Progenitor cell of endocrine pancreas (in vitro differentiated cells): ENCODE measurements around the gene MT4. TPM values are rescaled to one million over a fixed set of nuclear protein-coding genes. Genes with fewer than 3 reads are reported as not detected.

ENCODE experiments used
- DNase-seq: peaks from one replicate; pipeline ENCODE4 v3.0.0; 2021; ENCODE audit warnings: low spot score; ENCODE audit not compliant: unreplicated experiment
- H3K27ac Mint-ChIP-seq: 2 replicates; pipeline ENCODE4 v1.8.0; 2021; ENCODE audit warnings: mild to moderate bottlenecking, moderate library complexity, mixed read lengths
- H3K27me3 Mint-ChIP-seq: 2 replicates; pipeline ENCODE4 v1.8.0; 2021; ENCODE audit warnings: mixed read lengths
- H3K36me3 Mint-ChIP-seq: 2 replicates; pipeline ENCODE4 v1.8.0; 2022; ENCODE audit warnings: mixed read lengths; ENCODE audit not compliant: insufficient read depth
- H3K4me1 Mint-ChIP-seq: 2 replicates; pipeline ENCODE4 v1.8.0; 2021; ENCODE audit warnings: low read depth, mixed read lengths
- H3K4me3 Mint-ChIP-seq: 2 replicates; pipeline ENCODE4 v1.8.0; 2021; ENCODE audit warnings: low read depth, mild to moderate bottlenecking, moderate library complexity, mixed read lengths
- H3K9me3 Mint-ChIP-seq: 2 replicates; pipeline ENCODE4 v1.8.0; 2021; ENCODE audit warnings: low read depth, mixed read lengths
- CTCF ChIP-seq: fragments of 200-600 bp; sonication (generic); IDR thresholded peaks from one replicate; pipeline ENCODE4 v1.5.0; 2021; ENCODE audit warnings: antibody characterized with exemption, mild to moderate bottlenecking; ENCODE audit not compliant: unreplicated experiment
- total RNA-seq: library from RNA; stranded (reverse); gene quantifications from 2 replicates; pipeline ENCODE4 v1.2.1, GENCODE V29; 2021

The MT4 gene
- total RNA-seq, 1 donor from 2014 or later: not detected

- no peaks in the 10 kb centered on the region for H3K36me3 Mint-ChIP-seq
- peaks cover 6% of the 10 kb centered on the region for H3K27me3 Mint-ChIP-seq
- H3K4me1 Mint-ChIP-seq: peaks cover 8% of the 10 kb centered on the region
- no peak for DNase-seq
- peak overlapping the region; percentile 76 for H3K27ac Mint-ChIP-seq
- TF ChIP-seq CTCF: no peak
- no peaks in the 10 kb centered on the region for H3K9me3 Mint-ChIP-seq
- peak overlapping the region; percentile 86 for H3K4me3 Mint-ChIP-seq
Observed at GRCh38 chr16:56520251-56520577, 44.7 kb upstream of the MT4 start.

- H3K4me1 Mint-ChIP-seq: peaks cover 2% of the 10 kb centered on the region
- DNase-seq: no peak
- no peak overlapping the region for H3K4me3 Mint-ChIP-seq
- H3K9me3 Mint-ChIP-seq: no peaks in the 10 kb centered on the region
- H3K36me3 Mint-ChIP-seq: no peaks in the 10 kb centered on the region
- H3K27ac Mint-ChIP-seq: no peak overlapping the region
- peaks cover 32% of the 10 kb centered on the region for H3K27me3 Mint-ChIP-seq
- TF ChIP-seq CTCF: no peak
Observed at GRCh38 chr16:56525236-56525635, 39.6 kb upstream of the MT4 start.

- Mint-ChIP-seq H3K27me3 (peaks cover 56% of the 10 kb centered on the region), H3K4me1 (no peaks in the 10 kb centered on the region), H3K9me3 (no peaks in the 10 kb centered on the region), H3K36me3 (no peaks in the 10 kb centered on the region), H3K27ac (no peak overlapping the region), H3K4me3 (no peak overlapping the region)
- DNase-seq: no peak
- no peak for TF ChIP-seq CTCF
Observed at GRCh38 chr16:56530872-56531271, 34.0 kb upstream of the MT4 start.

GRCh38 chr16:56532714-56533113, 32.2 kb upstream of the MT4 start:
- no peaks in the 10 kb centered on the region for H3K36me3 Mint-ChIP-seq
- H3K4me3 Mint-ChIP-seq: no peak overlapping the region
- no peak for TF ChIP-seq CTCF
- DNase-seq: no peak
- H3K27ac Mint-ChIP-seq: no peak overlapping the region
- H3K27me3 Mint-ChIP-seq: peaks cover 50% of the 10 kb centered on the region
- no peaks in the 10 kb centered on the region for H3K4me1 Mint-ChIP-seq
- no peaks in the 10 kb centered on the region for H3K9me3 Mint-ChIP-seq

- Mint-ChIP-seq H3K9me3 (no peaks in the 10 kb centered on the region), H3K27ac (no peak overlapping the region), H3K4me1 (no peaks in the 10 kb centered on the region), H3K36me3 (no peaks in the 10 kb centered on the region), H3K4me3 (no peak overlapping the region), H3K27me3 (peaks cover 44% of the 10 kb centered on the region)
- DNase-seq: no peak
- TF ChIP-seq CTCF: no peak
Observed at GRCh38 chr16:56534847-56535383, 30.0 kb upstream of the MT4 start.
